GM12878 (cell line): Measurements from ENCODE around the gene WTAP. TPM values are rescaled to one million over a fixed set of nuclear protein-coding genes. Genes with fewer than 3 reads are reported as not detected.

Source experiments
- FOS ChIP-seq: IDR thresholded peaks from 3 replicates; pipeline ENCODE4 v1.6.1; 2011; ENCODE audit warnings: borderline replicate concordance; ENCODE audit not compliant: insufficient read length; ENCODE audit errors: extremely low read depth
- REST ChIP-seq: IDR thresholded peaks from 2 replicates; pipeline ENCODE4 v1.6.1; 2012; ENCODE audit warnings: mild to moderate bottlenecking, low read depth, low read length
- RFX5 ChIP-seq: IDR thresholded peaks from 2 replicates; pipeline ENCODE4 v1.6.1; 2011; ENCODE audit warnings: low read depth, low read length, improper control_type of control experiment
- ZZZ3 ChIP-seq: IDR thresholded peaks from 2 replicates; pipeline ENCODE4 v1.6.1; 2011; ENCODE audit warnings: low read depth; ENCODE audit not compliant: control insufficient read depth, insufficient read length
- polyA plus RNA-seq, 11 experiments: library from polyadenylated mRNA; depleted of rRNA in 4 of 11; unstranded in 6 of 11; stranded (reverse) in 5 of 11; fragments of >200 nt; fragmentation: Nextera tagmentation in 4 of 11; fragmentation: Illumina TruSeq in 1 of 11; extraction: Ambion mirVana in 4 of 11; extraction: Trizol in 1 of 11; gene quantifications; 1 replicate in 1 of 11; 2 replicates in 10 of 11; pipeline versions ENCODE4 v1.2.1 to v1.2.3, GENCODE V29; 2011 to 2016; ENCODE audit warnings: inconsistent platforms in 2 of 11, missing spikeins in 2 of 11, low read depth in 1 of 11
- total RNA-seq, 4 experiments: library from RNA; depleted of rRNA in 3 of 4; stranded (reverse); fragments of >200 nt in 3 of 4; fragmentation: Illumina TruSeq in 1 of 4; extraction: Trizol in 1 of 4; gene quantifications; 2 replicates each; pipeline versions ENCODE4 v1.2.1 to v1.2.3, GENCODE V29; 2013 to 2021
- TF ChIP-seq, protein P1 (sequence below): fragments of 450-650 bp; IDR thresholded peaks from 2 replicates; pipeline ENCODE4 v1.6.1; 2017; ENCODE audit warnings: antibody characterized with exemption, mild to moderate bottlenecking, moderate library complexity
- TF ChIP-seq, protein P2 (sequence below): IDR thresholded peaks from 2 replicates; pipeline ENCODE4 v1.6.1; 2012; ENCODE audit warnings: low read depth, low read length, improper control_type of control experiment

Gene WTAP
- total and polyA plus RNA-seq, 10 of the 15 experiments (the other 5 are each of a cell fraction or from before 2014, with no cell fraction given): 38.7 to 132 (median 83.1) TPM

GRCh38 chr6:159801935-159802334 is 74.6 kb downstream of the WTAP start (continued):
- TF ChIP-seq, protein P1, sequence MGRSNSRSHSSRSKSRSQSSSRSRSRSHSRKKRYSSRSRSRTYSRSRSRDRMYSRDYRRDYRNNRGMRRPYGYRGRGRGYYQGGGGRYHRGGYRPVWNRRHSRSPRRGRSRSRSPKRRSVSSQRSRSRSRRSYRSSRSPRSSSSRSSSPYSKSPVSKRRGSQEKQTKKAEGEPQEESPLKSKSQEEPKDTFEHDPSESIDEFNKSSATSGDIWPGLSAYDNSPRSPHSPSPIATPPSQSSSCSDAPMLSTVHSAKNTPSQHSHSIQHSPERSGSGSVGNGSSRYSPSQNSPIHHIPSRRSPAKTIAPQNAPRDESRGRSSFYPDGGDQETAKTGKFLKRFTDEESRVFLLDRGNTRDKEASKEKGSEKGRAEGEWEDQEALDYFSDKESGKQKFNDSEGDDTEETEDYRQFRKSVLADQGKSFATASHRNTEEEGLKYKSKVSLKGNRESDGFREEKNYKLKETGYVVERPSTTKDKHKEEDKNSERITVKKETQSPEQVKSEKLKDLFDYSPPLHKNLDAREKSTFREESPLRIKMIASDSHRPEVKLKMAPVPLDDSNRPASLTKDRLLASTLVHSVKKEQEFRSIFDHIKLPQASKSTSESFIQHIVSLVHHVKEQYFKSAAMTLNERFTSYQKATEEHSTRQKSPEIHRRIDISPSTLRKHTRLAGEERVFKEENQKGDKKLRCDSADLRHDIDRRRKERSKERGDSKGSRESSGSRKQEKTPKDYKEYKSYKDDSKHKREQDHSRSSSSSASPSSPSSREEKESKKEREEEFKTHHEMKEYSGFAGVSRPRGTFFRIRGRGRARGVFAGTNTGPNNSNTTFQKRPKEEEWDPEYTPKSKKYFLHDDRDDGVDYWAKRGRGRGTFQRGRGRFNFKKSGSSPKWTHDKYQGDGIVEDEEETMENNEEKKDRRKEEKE: no peak
- no peak for TF ChIP-seq ZZZ3
- TF ChIP-seq REST: no peak
- no peak for TF ChIP-seq FOS
- TF ChIP-seq RFX5: no peak
- TF ChIP-seq, protein P2, sequence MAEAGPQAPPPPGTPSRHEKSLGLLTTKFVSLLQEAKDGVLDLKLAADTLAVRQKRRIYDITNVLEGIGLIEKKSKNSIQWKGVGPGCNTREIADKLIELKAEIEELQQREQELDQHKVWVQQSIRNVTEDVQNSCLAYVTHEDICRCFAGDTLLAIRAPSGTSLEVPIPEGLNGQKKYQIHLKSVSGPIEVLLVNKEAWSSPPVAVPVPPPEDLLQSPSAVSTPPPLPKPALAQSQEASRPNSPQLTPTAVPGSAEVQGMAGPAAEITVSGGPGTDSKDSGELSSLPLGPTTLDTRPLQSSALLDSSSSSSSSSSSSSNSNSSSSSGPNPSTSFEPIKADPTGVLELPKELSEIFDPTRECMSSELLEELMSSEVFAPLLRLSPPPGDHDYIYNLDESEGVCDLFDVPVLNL: no peak
